Activated CD8-positive, alpha-beta T cell treated with anti-CD3 and anti-CD28 coated beads, Interleukin-2, amount 10 ng/mL, durations not matched to agents 7 days and 5 days (primary cell): ENCODE data around the gene BAG1. TPM values are rescaled to one million over a fixed set of nuclear protein-coding genes. Genes with fewer than 3 reads are reported as not detected.

ENCODE experiments used
- ATAC-seq: fragments of 150-1000 bp; cut with Tn5 transposase; one replicate; pipeline ENCODE4 v1.10.0; 2021; ENCODE audit warnings: moderate library complexity
- CTCF ChIA-PET: fragments of 350-600 bp; sonication (Branson Sonifier 250); formaldehyde crosslinking; loops from one replicate; lab custom pipeline; 2021; ENCODE audit warnings: antibody characterized with exemption; lab: Charles Lee
- POLR2A ChIA-PET: fragments of 350-600 bp; sonication (Branson Sonifier 250); formaldehyde crosslinking; loops from one replicate; lab custom pipeline; 2021; ENCODE audit warnings: antibody characterized with exemption; lab: Charles Lee
- DNase-seq: peaks from one replicate; pipeline ENCODE4 v3.0.0-alpha.2; 2020
- H3K27ac Mint-ChIP-seq: one replicate; pipeline ENCODE4 v1.8.0; 2021; ENCODE audit warnings: mild to moderate bottlenecking, mixed read lengths
- H3K27me3 Mint-ChIP-seq: one replicate; pipeline ENCODE4 v1.8.0; 2021; ENCODE audit warnings: low read depth, mixed read lengths
- H3K36me3 Mint-ChIP-seq: one replicate; pipeline ENCODE4 v1.8.0; 2021; ENCODE audit warnings: low read depth, mixed read lengths
- H3K4me1 Mint-ChIP-seq: one replicate; pipeline ENCODE4 v1.8.0; 2021; ENCODE audit warnings: low read depth, mixed read lengths
- H3K4me3 Mint-ChIP-seq: one replicate; pipeline ENCODE4 v1.8.0; 2021; ENCODE audit warnings: mild to moderate bottlenecking, mixed read lengths
- H3K9me3 Mint-ChIP-seq: one replicate; pipeline ENCODE4 v1.8.0; 2022; ENCODE audit warnings: mixed read lengths; ENCODE audit not compliant: insufficient read depth
- total RNA-seq, 2 experiments: library from RNA; stranded (reverse); gene quantifications; one replicate each; pipeline ENCODE4 v1.2.3, GENCODE V29; 2021

The BAG1 gene
- total RNA-seq, 2 experiments from 2014 or later = 95.5 to 96.3 TPM

GRCh38 chr9:33202552-33203201 lies 61.8 kb downstream of the BAG1 start:
- POLR2A ChIA-PET = interaction anchor here (1.0 kb wide), 1 partner anchor 10 kb away, joined by 6 read pairs; no protein-coding TSS in a partner anchor
- H3K9me3 Mint-ChIP-seq = no peaks in the 10 kb centered on the region
- H3K4me1 Mint-ChIP-seq = peaks cover 33% of the 10 kb centered on the region
- peak overlapping the region; percentile 72 for H3K27ac Mint-ChIP-seq
- CTCF ChIA-PET = interaction anchor here (1.4 to 2.0 kb wide), 2 partner anchors 23 to 32 kb away, joined by 4 to 11 read pairs; no protein-coding TSS in a partner anchor
- ATAC-seq (peak; percentile 97), DNase-seq (peak; percentile 74)
- no peaks in the 10 kb centered on the region for H3K36me3 Mint-ChIP-seq
- peak overlapping the region; percentile 40 for H3K4me3 Mint-ChIP-seq
- peaks cover 11% of the 10 kb centered on the region for H3K27me3 Mint-ChIP-seq

Other genes starting within 250 kb of the BAG1 start
- gene DNAJA1, start 239.4 kb downstream of the BAG1 start, total RNA-seq = 100 to 1,000 TPM; 158 to 159 TPM
- 10 to 100 TPM; 21.7 to 22.6 TPM for gene SMU1, start 188.0 kb downstream of the BAG1 start, total RNA-seq
- gene B4GALT1, start 97.4 kb downstream of the BAG1 start, total RNA-seq = 10 to 100 TPM; 27.8 to 28.5 TPM
- not detected for gene SPINK4, start 24.5 kb downstream of the BAG1 start, total RNA-seq
- 10 to 100 TPM; 83.0 to 85.5 TPM for gene CHMP5, start 341 bp upstream of the BAG1 start, total RNA-seq
- 10 to 100 TPM; 38.8 to 39.8 TPM for gene NFX1, start 25.8 kb upstream of the BAG1 start, total RNA-seq
- gene AQP7, start 137.9 kb upstream of the BAG1 start, total RNA-seq = not detected
- 10 to 100 TPM; 29.9 to 31.4 TPM for gene AQP3, start 182.9 kb upstream of the BAG1 start, total RNA-seq
- 10 to 100 TPM; 37.1 to 38.8 TPM for gene NOL6, start 209.2 kb upstream of the BAG1 start, total RNA-seq